Epithelial cell of esophagus (primary cell): ENCODE measurements around the gene FBXO2.

Experiments used
- DNase-seq: peaks from one replicate; pipeline ENCODE4 v3.0.0; 2010; ENCODE audit warnings: low read depth
- H3K4me3 ChIP-seq: 2 replicates; pipeline ENCODE4 v1.5.1; 2011; ENCODE audit warnings: mild to moderate bottlenecking, low read length, control low read depth
- CTCF ChIP-seq: IDR thresholded peaks from 2 replicates; pipeline ENCODE4 v1.5.1; 2011; ENCODE audit warnings: low read depth, mild to moderate bottlenecking, low read length, control low read depth, inconsistent platforms; ENCODE audit not compliant: insufficient read depth; ENCODE audit errors: missing control alignments

The FBXO2 gene

GRCh38 chr1:11648732-11649158, 5.5 kb downstream of the FBXO2 start:
- peak; percentile 58 for DNase-seq
- H3K4me3 ChIP-seq, result no peak overlapping the region
- TF ChIP-seq CTCF, result peak; percentile 10

GRCh38 chr1:11648039-11648438, 6.2 kb downstream of the FBXO2 start:
- TF ChIP-seq CTCF, result no peak
- no peak overlapping the region for H3K4me3 ChIP-seq

GRCh38 chr1:11647333-11647732, 6.9 kb downstream of the FBXO2 start:
- no peak for TF ChIP-seq CTCF
- no peak overlapping the region for H3K4me3 ChIP-seq
- DNase-seq, result no peak

More at GRCh38 chr1:11648039-11648438, 6.2 kb downstream of the FBXO2 start:
- no peak for DNase-seq

- DNase-seq, result no peak
- TF ChIP-seq CTCF, result no peak
These were observed 7.9 kb downstream of the FBXO2 start for GRCh38 chr1:11646317-11646716.

GRCh38 chr1:11645670-11646265, 8.5 kb downstream of the FBXO2 start:
- peak; percentile 86 for TF ChIP-seq CTCF
- no peak overlapping the region for H3K4me3 ChIP-seq
- DNase-seq, result peak; percentile 81

More at GRCh38 chr1:11646317-11646716, 7.9 kb downstream of the FBXO2 start:
- H3K4me3 ChIP-seq, result no peak overlapping the region

- no peak for TF ChIP-seq CTCF
- H3K4me3 ChIP-seq, result no peak overlapping the region
- DNase-seq, result no peak
These were observed 9.0 kb downstream of the FBXO2 start for GRCh38 chr1:11645270-11645669.

- TF ChIP-seq CTCF, result no peak
- H3K4me3 ChIP-seq, result no peak overlapping the region
- DNase-seq, result no peak
These were observed 10.4 kb downstream of the FBXO2 start for GRCh38 chr1:11643782-11644181.
